HG03095 (cell line): ENCODE measurements around the gene RAB6B.

ENCODE experiments used
- ATAC-seq: cut with Tn5 transposase; IDR thresholded peaks from one replicate; pipeline ENCODE4 v1.9.1; 2021; ENCODE audit warnings: moderate library complexity; ENCODE audit not compliant: unreplicated experiment

Gene RAB6B

GRCh38 chr3:133777807-133778568 is 117.7 kb downstream of the RAB6B start:
- ATAC-seq, result no peak

GRCh38 chr3:133776794-133777438 is 118.8 kb downstream of the RAB6B start:
- no peak for ATAC-seq

GRCh38 chr3:133775835-133776234 is 119.8 kb downstream of the RAB6B start:
- ATAC-seq, result no peak

- ATAC-seq, result no peak
Observed at GRCh38 chr3:133775309-133775708, 120.4 kb downstream of the RAB6B start.
